MM.1S (cell line): ENCODE results near the gene SCN3B.

Source experiments
- DNase-seq: peaks from one replicate; pipeline ENCODE4 v3.0.0-alpha.2; 2015
- H2AFZ ChIP-seq: fragments of 300-600 bp; sonication (generic); 2 replicates; pipeline ENCODE4 v1.6.0; 2016; ENCODE audit warnings: antibody characterized with exemption, low read length
- H3F3A ChIP-seq: fragments of 300-600 bp; sonication (generic); 2 replicates; pipeline ENCODE4 v1.6.1; 2016; ENCODE audit warnings: mild to moderate bottlenecking, antibody characterized with exemption, low read length, moderate library complexity, mixed read lengths; ENCODE audit not compliant: insufficient read depth
- H3K27ac ChIP-seq: fragments of 300-600 bp; sonication (generic); 2 replicates; pipeline ENCODE4 v1.5.1; 2016; ENCODE audit warnings: mild to moderate bottlenecking, low read length
- H3K27me3 ChIP-seq: fragments of 300-600 bp; sonication (generic); replicated peaks from 2 replicates; pipeline ENCODE4 v1.6.0; 2016; ENCODE audit warnings: low read length; ENCODE audit not compliant: insufficient read depth
- H3K36me3 ChIP-seq: fragments of 300-600 bp; sonication (generic); replicated peaks from 2 replicates; pipeline ENCODE4 v1.6.1; 2016; ENCODE audit warnings: mild to moderate bottlenecking, low read length, mixed read lengths; ENCODE audit not compliant: insufficient read depth
- H3K4me1 ChIP-seq: fragments of 300-600 bp; sonication (generic); 2 replicates; pipeline ENCODE4 v1.6.1; 2016; ENCODE audit warnings: low read length, mixed read lengths
- H3K4me2 ChIP-seq: fragments of 300-600 bp; sonication (generic); 2 replicates; pipeline ENCODE4 v1.6.0; 2016; ENCODE audit warnings: low read depth, low read length
- H3K4me3 ChIP-seq: fragments of 300-600 bp; sonication (generic); 2 replicates; pipeline ENCODE4 v1.5.1; 2016; ENCODE audit warnings: low read length, mixed read lengths
- H3K79me2 ChIP-seq: fragments of 300-600 bp; sonication (generic); 2 replicates; pipeline ENCODE4 v1.6.1; 2016; ENCODE audit warnings: mixed run types, low read length, mixed read lengths
- H3K9ac ChIP-seq: fragments of 300-600 bp; sonication (generic); 2 replicates; pipeline ENCODE4 v1.6.1; 2016; ENCODE audit warnings: low read length, mixed read lengths
- H3K9me2 ChIP-seq: fragments of 300-600 bp; sonication (generic); replicated peaks from 2 replicates; pipeline ENCODE4 v1.6.1; 2016; ENCODE audit warnings: mild to moderate bottlenecking, low read length, mixed read lengths; ENCODE audit not compliant: insufficient read depth
- H3K9me3 ChIP-seq: fragments of 300-600 bp; sonication (generic); replicated peaks from 2 replicates; pipeline ENCODE4 v1.6.1; 2016; ENCODE audit warnings: mild to moderate bottlenecking, low read length, mixed read lengths; ENCODE audit not compliant: insufficient read depth
- H4K20me1 ChIP-seq: fragments of 300-600 bp; sonication (generic); 2 replicates; pipeline ENCODE4 v1.6.1; 2016; ENCODE audit warnings: mild to moderate bottlenecking, low read length, moderate library complexity, mixed read lengths; ENCODE audit not compliant: insufficient read depth
- EZH2 ChIP-seq: fragments of 300-600 bp; sonication (generic); optimal IDR thresholded peaks from 2 replicates; pipeline ENCODE3; 2017; ENCODE audit warnings: low read depth, mild to moderate bottlenecking, antibody characterized with exemption, low read length, mixed read lengths
- EZH2phosphoT487 ChIP-seq: fragments of 300-600 bp; sonication (generic); IDR thresholded peaks from 2 replicates; pipeline ENCODE4 v1.6.1; 2018; ENCODE audit warnings: antibody characterized with exemption, low read length
- TF ChIP-seq, protein P1 (sequence below): fragments of 300-600 bp; sonication (generic); IDR thresholded peaks from 2 replicates; pipeline ENCODE4 v1.5.1; 2016; ENCODE audit warnings: antibody characterized with exemption, low read length, mixed read lengths

The SCN3B gene

GRCh38 chr11:123580137-123580536 lies 74.3 kb downstream of the SCN3B start:
- peak overlapping the region; percentile 48; the same call in 1 of the 2 replicates for H3K4me2 ChIP-seq
- H3F3A ChIP-seq = no peaks in the 10 kb centered on the region
- no peaks in the 10 kb centered on the region for H3K9me3 ChIP-seq
- no peaks in the 10 kb centered on the region for H3K9me2 ChIP-seq
- no peak for DNase-seq
- H3K27me3 ChIP-seq = peaks cover 42% of the 10 kb centered on the region
- no peaks in the 10 kb centered on the region for H3K36me3 ChIP-seq
- no peak overlapping the region for H3K4me3 ChIP-seq
- H3K27ac ChIP-seq = no peak overlapping the region
- H2AFZ ChIP-seq = no peak overlapping the region
- TF ChIP-seq EZH2 (no peak), EZH2phosphoT487 (no peak)
- TF ChIP-seq, protein P1, sequence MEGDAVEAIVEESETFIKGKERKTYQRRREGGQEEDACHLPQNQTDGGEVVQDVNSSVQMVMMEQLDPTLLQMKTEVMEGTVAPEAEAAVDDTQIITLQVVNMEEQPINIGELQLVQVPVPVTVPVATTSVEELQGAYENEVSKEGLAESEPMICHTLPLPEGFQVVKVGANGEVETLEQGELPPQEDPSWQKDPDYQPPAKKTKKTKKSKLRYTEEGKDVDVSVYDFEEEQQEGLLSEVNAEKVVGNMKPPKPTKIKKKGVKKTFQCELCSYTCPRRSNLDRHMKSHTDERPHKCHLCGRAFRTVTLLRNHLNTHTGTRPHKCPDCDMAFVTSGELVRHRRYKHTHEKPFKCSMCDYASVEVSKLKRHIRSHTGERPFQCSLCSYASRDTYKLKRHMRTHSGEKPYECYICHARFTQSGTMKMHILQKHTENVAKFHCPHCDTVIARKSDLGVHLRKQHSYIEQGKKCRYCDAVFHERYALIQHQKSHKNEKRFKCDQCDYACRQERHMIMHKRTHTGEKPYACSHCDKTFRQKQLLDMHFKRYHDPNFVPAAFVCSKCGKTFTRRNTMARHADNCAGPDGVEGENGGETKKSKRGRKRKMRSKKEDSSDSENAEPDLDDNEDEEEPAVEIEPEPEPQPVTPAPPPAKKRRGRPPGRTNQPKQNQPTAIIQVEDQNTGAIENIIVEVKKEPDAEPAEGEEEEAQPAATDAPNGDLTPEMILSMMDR = no peak
- no peaks in the 10 kb centered on the region for H3K79me2 ChIP-seq
- H3K9ac ChIP-seq = no peak overlapping the region
- H4K20me1 ChIP-seq = no peaks in the 10 kb centered on the region
- H3K4me1 ChIP-seq = 0 out of 2 replicates have a peak, but pooled peaks cover 3% of the 10 kb centered on the region

- no peaks in the 10 kb centered on the region for H3K36me3 ChIP-seq
- no peak overlapping the region for H3K9ac ChIP-seq
- H3K4me3 ChIP-seq = no peak overlapping the region
- H3K4me2 ChIP-seq = no peak overlapping the region
- H4K20me1 ChIP-seq = no peaks in the 10 kb centered on the region
- H3K79me2 ChIP-seq = no peaks in the 10 kb centered on the region
- no peaks in the 10 kb centered on the region for H3K9me2 ChIP-seq
- no peak for TF ChIP-seq EZH2
- no peaks in the 10 kb centered on the region for H3F3A ChIP-seq
- peaks cover 38% of the 10 kb centered on the region for H3K27me3 ChIP-seq
- H3K4me1 ChIP-seq = 0 out of 2 replicates have a peak, but pooled peaks cover 3% of the 10 kb centered on the region
- H3K27ac ChIP-seq = no peak overlapping the region
- no peak for DNase-seq
- no peak overlapping the region for H2AFZ ChIP-seq
- H3K9me3 ChIP-seq = no peaks in the 10 kb centered on the region
Observed at GRCh38 chr11:123579482-123579812, 75.0 kb downstream of the SCN3B start.
